NB4 (cell line): Measurements from ENCODE around the gene MRI1.

Experiments
- POLR2A ChIP-seq: IDR thresholded peaks from 2 replicates; pipeline ENCODE4 v1.6.1; 2011; ENCODE audit warnings: mild to moderate bottlenecking; ENCODE audit not compliant: insufficient read length; ENCODE audit errors: extremely low read depth
- TF ChIP-seq, protein P1 (sequence below): IDR thresholded peaks from one replicate; pipeline ENCODE4 v1.5.1; 2012; ENCODE audit warnings: low read depth, low read length
- TF ChIP-seq, protein P2 (sequence below): IDR thresholded peaks from 2 replicates; pipeline ENCODE4 v1.6.1; 2011; ENCODE audit warnings: low read depth, low read length

DNA sequence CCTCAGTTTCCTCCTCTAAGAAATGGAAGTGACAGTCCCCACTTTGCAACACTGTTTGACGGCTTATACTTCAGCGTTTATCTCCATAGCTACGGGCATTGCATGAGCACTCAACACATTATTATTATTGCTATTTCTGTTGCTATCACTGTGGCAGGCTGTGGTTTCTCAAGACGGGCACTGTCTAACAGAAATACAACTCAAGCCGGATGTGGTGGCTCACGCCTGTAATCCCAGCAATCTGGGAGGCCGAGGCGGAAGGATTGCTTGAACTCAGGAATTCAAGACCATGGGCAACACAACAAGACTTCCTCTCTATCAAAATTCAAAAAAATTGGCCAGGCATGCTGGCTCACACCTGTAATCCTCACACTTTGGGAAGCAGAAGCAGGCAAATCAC is 26.0 kb downstream of the MRI1 start:
- TF ChIP-seq, protein P1, sequence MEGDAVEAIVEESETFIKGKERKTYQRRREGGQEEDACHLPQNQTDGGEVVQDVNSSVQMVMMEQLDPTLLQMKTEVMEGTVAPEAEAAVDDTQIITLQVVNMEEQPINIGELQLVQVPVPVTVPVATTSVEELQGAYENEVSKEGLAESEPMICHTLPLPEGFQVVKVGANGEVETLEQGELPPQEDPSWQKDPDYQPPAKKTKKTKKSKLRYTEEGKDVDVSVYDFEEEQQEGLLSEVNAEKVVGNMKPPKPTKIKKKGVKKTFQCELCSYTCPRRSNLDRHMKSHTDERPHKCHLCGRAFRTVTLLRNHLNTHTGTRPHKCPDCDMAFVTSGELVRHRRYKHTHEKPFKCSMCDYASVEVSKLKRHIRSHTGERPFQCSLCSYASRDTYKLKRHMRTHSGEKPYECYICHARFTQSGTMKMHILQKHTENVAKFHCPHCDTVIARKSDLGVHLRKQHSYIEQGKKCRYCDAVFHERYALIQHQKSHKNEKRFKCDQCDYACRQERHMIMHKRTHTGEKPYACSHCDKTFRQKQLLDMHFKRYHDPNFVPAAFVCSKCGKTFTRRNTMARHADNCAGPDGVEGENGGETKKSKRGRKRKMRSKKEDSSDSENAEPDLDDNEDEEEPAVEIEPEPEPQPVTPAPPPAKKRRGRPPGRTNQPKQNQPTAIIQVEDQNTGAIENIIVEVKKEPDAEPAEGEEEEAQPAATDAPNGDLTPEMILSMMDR: no peak
- TF ChIP-seq POLR2A: no peak
- TF ChIP-seq, protein P2, sequence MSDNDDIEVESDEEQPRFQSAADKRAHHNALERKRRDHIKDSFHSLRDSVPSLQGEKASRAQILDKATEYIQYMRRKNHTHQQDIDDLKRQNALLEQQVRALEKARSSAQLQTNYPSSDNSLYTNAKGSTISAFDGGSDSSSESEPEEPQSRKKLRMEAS: 0 out of 2 replicates have a peak, but pooled peaks have one; percentile 7
